HCT116 (cell line): Measurements from ENCODE around the gene PDYN.

Experiments
- EZH2phosphoT487 ChIP-seq: fragments of 200-600 bp; IDR thresholded peaks from 2 replicates; pipeline ENCODE4 v1.6.1; 2018; ENCODE audit warnings: antibody characterized with exemption, borderline replicate concordance
- JUND ChIP-seq: IDR thresholded peaks from 2 replicates; pipeline ENCODE4 v1.6.1; 2012
- POLR2A ChIP-seq: IDR thresholded peaks from 2 replicates; pipeline ENCODE4 v1.7.0; 2011; ENCODE audit warnings: borderline replicate concordance; ENCODE audit not compliant: insufficient read depth, insufficient read length; ENCODE audit errors: extremely low read depth
- POLR2AphosphoS5 ChIP-seq: IDR thresholded peaks from 2 replicates; pipeline ENCODE4 v1.6.1; 2011; ENCODE audit warnings: mild to moderate bottlenecking, low read depth, low read length, moderate library complexity
- YY1 ChIP-seq: IDR thresholded peaks from 2 replicates; pipeline ENCODE4 v1.6.1; 2011; ENCODE audit warnings: low read length, low read depth, moderate library complexity, mild to moderate bottlenecking; ENCODE audit not compliant: insufficient replicate concordance; ENCODE audit errors: extremely low read depth
- TF ChIP-seq, protein P1 (sequence below): IDR thresholded peaks from 2 replicates; pipeline ENCODE4 v1.6.1; 2012
- TF ChIP-seq, protein P2 (sequence below), 3 experiments: fragments of 200-600 bp in 1 of 3; sonication (generic) in 1 of 3; IDR thresholded peaks in 2 of 3; conservative IDR thresholded peaks in 1 of 3; 2 replicates each; pipeline ENCODE4 v1.5.1; 2012 to 2017; ENCODE audit warnings: low read depth in 2 of 3, low read length in 2 of 3, antibody characterized with exemption in 1 of 3, borderline replicate concordance in 1 of 3, control low read depth in 1 of 3, mild to moderate bottlenecking in 1 of 3, mixed read lengths in 1 of 3, mixed run types in 1 of 3, moderate library complexity in 1 of 3; ENCODE audit not compliant: insufficient read depth in 1 of 3

DNA sequence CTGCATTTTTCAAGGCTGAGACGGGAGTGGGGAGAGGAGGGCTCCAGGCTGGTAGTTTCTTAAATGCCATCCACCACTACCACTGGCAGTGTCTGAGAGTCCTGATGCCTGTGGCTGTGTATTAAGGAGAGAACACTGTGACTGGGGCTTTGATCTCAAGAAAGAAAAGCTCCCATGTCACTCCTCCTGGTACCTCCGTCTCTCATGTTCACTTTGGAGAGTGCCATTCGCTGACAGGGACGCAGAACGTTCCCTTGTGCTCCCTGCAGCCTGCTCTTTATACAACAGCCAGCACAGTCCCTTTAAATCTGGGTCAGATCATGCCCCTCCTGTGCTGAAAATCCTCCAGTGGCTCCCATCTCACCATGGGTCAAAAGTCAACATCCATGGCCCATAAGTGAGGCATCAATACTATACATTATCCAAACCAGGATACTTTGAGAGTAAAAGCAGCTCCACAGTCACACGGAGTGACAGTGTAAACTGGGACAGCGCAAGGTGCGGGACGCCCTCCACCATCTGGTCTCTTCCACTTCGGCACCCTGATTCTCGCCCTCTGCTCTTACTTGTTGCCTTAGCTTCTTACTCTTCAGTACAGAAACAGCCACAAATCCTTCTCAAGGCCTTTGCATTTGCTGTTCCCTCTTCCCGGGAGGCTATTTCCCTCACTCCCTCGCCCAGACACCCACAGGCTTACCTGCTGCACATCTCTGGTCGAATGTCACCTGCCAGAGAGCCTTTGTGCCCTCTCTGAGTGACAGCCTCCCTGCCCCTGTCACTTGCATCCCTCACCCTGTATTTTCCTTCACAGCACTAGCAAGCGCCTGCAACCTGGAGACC is 20.0 kb downstream of the PDYN start:
- TF ChIP-seq, protein P1, sequence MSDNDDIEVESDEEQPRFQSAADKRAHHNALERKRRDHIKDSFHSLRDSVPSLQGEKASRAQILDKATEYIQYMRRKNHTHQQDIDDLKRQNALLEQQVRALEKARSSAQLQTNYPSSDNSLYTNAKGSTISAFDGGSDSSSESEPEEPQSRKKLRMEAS, result no peak
- TF ChIP-seq, protein P2, sequence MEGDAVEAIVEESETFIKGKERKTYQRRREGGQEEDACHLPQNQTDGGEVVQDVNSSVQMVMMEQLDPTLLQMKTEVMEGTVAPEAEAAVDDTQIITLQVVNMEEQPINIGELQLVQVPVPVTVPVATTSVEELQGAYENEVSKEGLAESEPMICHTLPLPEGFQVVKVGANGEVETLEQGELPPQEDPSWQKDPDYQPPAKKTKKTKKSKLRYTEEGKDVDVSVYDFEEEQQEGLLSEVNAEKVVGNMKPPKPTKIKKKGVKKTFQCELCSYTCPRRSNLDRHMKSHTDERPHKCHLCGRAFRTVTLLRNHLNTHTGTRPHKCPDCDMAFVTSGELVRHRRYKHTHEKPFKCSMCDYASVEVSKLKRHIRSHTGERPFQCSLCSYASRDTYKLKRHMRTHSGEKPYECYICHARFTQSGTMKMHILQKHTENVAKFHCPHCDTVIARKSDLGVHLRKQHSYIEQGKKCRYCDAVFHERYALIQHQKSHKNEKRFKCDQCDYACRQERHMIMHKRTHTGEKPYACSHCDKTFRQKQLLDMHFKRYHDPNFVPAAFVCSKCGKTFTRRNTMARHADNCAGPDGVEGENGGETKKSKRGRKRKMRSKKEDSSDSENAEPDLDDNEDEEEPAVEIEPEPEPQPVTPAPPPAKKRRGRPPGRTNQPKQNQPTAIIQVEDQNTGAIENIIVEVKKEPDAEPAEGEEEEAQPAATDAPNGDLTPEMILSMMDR (IDR thresholded peaks at IDR 0.05 in 2 of 3, conservative IDR thresholded peaks at IDR 0.05 in 1 of 3; ENCODE audit: borderline replicate concordance in 1 of 3, insufficient read depth in 1 of 3, low read depth in 2 of 3, low read length in 2 of 3), result no peak
- TF ChIP-seq EZH2phosphoT487 (no peak), POLR2A (no peak), JUND (no peak), YY1 (no peak), POLR2AphosphoS5 (no peak)
